ENCODE results near the gene CCRL2. TPM values are rescaled to one million over a fixed set of nuclear protein-coding genes. Genes with fewer than 3 reads are reported as not detected.
A peak's percentile ranks its signal among the peaks of the same experiment; 100 is the strongest.

The CCRL2 gene
- total RNA-seq, 4 donors from 2014 or later: 13.5 to 21.2 (median 16.0) TPM; not detected in 1

DNA sequence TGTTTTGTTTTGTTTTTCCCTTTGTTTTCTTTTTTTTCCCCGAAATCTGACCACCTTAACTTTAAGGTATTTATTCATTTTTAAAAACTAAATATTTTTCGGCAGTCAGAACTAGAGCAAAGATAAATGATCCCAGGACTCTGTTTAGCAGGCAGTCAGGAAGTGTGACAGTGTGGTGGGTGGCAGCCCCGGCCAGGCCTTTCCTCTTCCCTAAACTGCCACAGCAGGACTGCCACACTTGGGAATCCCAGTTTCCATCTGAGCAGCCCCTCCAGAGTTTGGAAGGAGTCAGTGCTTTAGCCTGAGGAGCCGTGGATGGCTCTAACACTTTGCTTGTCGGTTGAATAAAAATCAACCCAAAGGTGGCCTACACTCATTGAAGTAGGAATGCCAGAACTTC lies 6.9 kb downstream of the CCRL2 start:
- no peak for TF ChIP-seq POLR2A (IDR thresholded peaks at IDR 0.05)
- TF ChIP-seq, protein P1, sequence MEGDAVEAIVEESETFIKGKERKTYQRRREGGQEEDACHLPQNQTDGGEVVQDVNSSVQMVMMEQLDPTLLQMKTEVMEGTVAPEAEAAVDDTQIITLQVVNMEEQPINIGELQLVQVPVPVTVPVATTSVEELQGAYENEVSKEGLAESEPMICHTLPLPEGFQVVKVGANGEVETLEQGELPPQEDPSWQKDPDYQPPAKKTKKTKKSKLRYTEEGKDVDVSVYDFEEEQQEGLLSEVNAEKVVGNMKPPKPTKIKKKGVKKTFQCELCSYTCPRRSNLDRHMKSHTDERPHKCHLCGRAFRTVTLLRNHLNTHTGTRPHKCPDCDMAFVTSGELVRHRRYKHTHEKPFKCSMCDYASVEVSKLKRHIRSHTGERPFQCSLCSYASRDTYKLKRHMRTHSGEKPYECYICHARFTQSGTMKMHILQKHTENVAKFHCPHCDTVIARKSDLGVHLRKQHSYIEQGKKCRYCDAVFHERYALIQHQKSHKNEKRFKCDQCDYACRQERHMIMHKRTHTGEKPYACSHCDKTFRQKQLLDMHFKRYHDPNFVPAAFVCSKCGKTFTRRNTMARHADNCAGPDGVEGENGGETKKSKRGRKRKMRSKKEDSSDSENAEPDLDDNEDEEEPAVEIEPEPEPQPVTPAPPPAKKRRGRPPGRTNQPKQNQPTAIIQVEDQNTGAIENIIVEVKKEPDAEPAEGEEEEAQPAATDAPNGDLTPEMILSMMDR (IDR thresholded peaks at IDR 0.05): no peak
- H3K36me3 ChIP-seq: no peaks in the 10 kb centered on the region
- DNase-seq: no peak
- H3K4me3 ChIP-seq: no peak overlapping the region
- H3K27me3 ChIP-seq: no peaks in the 10 kb centered on the region
- H3K27ac ChIP-seq: no peak overlapping the region
- no peaks in the 10 kb centered on the region for H3K9me3 ChIP-seq
- peaks cover 0 to 10% (median 0%) of the 10 kb centered on the region in 4 donors for H3K4me1 ChIP-seq

DNA sequence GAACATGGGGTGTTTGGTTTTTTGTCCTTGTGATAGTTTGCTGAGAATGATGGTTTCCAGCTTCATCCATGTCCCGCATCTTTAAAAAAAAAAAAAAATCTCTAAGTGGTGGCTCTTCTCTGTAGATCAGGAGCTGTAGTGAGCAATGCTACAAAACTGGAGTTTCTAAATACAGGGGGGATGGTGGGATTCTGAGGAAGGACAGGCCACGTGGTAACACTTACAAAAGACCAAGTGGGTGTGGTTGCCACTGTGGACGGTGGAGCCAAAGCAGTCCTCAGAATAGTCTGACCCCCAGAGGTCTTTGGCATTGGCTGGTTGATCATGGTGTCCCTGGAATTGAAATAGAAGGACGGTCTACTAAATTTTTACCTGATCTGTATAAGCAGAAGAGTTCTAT lies 7.7 kb downstream of the CCRL2 start:
- Histone ChIP-seq H3K27ac (no peak overlapping the region), H3K36me3 (no peaks in the 10 kb centered on the region), H3K4me1 (peaks cover 0 to 10% (median 0%) of the 10 kb centered on the region in 4 donors), H3K4me3 (no peak overlapping the region), H3K27me3 (no peaks in the 10 kb centered on the region), H3K9me3 (no peaks in the 10 kb centered on the region)
- no peak for DNase-seq
- no peak for TF ChIP-seq POLR2A (IDR thresholded peaks at IDR 0.05)
- TF ChIP-seq, protein P1 (IDR thresholded peaks at IDR 0.05): no peak

DNA sequence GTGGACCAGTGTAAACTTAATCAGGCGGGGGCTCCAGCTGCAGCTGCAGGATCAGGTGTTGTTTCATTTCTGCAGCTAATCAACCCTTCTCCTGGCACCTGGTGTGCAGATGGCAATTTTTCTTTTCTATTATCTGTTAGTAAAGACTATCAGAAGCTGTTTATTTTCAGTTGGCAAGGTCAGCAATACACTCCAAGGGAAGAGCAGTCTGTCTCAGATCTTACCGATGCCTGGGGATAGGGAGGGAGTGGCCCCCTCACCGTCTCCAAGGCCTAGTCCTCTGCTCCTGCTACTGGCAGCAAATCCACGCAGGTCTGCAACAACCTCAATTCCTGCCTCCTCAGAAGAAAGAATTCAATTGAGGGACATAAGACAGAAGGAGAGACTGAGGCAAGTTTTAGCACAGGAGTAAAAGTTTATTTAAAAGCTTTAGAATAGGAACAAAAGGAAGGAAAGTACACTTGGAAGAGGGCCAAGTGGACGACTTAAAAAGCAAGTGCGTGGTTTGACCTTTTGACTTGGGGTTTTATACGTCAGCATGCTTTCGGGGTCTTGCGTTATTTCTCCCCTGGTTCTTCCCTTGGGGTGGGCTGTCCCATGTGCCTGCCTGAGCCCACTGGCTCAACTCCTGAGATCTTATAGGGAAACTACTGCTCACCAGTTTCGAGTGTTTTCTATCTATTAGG lies 9.2 kb downstream of the CCRL2 start:
- no peaks in the 10 kb centered on the region for H3K9me3 ChIP-seq
- TF ChIP-seq POLR2A (IDR thresholded peaks at IDR 0.05): no peak
- TF ChIP-seq, protein P1 (IDR thresholded peaks at IDR 0.05): no peak
- H3K4me1 ChIP-seq: peaks cover 0 to 10% (median 0%) of the 10 kb centered on the region in 4 donors
- H3K27me3 ChIP-seq: no peaks in the 10 kb centered on the region
- H3K36me3 ChIP-seq: no peaks in the 10 kb centered on the region
- no peak overlapping the region for H3K4me3 ChIP-seq
- DNase-seq: no peak
- H3K27ac ChIP-seq: peak overlapping the region in 1 of 4 donors; percentile 28

DNA sequence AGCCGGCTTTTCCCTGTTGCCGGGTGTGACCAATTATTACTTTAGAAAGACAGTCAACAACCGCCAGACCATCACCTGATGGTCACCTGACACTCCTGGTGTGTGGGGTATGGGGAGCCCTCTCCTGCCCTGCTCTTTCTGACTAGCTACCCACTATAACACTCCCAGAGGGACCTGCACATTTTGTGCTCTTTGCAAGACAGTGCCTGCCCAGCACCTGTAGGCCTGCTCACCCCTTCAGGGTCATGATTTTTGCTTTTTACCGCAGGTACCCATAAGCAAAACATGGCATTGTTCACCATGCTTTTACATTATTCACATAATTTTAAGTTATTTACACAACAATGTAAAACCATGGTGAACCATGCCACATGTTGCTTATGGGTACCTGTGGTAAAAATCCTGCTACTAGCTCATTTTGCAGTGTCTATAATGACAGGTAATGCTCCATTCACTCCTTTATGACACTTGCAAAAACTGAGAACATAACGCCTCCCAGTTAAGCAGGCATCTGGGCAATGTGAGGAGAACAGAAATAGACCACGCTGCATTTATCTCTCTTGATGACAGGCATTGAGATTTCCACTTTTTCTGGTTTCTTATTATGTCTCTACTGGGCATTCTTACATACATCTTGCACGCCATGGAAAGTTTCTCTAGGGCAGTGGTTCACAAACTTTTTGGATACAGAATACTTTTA lies 9.9 kb downstream of the CCRL2 start:
- H3K9me3 ChIP-seq: no peaks in the 10 kb centered on the region
- peaks cover 0 to 10% (median 0%) of the 10 kb centered on the region in 4 donors for H3K4me1 ChIP-seq
- H3K4me3 ChIP-seq: no peak overlapping the region
- peak overlapping the region in 1 of 4 donors; percentile 28 for H3K27ac ChIP-seq
- DNase-seq: no peak
- no peaks in the 10 kb centered on the region for H3K36me3 ChIP-seq
- TF ChIP-seq, protein P1 (IDR thresholded peaks at IDR 0.05): no peak
- TF ChIP-seq POLR2A (IDR thresholded peaks at IDR 0.05): no peak
- no peaks in the 10 kb centered on the region for H3K27me3 ChIP-seq

DNA sequence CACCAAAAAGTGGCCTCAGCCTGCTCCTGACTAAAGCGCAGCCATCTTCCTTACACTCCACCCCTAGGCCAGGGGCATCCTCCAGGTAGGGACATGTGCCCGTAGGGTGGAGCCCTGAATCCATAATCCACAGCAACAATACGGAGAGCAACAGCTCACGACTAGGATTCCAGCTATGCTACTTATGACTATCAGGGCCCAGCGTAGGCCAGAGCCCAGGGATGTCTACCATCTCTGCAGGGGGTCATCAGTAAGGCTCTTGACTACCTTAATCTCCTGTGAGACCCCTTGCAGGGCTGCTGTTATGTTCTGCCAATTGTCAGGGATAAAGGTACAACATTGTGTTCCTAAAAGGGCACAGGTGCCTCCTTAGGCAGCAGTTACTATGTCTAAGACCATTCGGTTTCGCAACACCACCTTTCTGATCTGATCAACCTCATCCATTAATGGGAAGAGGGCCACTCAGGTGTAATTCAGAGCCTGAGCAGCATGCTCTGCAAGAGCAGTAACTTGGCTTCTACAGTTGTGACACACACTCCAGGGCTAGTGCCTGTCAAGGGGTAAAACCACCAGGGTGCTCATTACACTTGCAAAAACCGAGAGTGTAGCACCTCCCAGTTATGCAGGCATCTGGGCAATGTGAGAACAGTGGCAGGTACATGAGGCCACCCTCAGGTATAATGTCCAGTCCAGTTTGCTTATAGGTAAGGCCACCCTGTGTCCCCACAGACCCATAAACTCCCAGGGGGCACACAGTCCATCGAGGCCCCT lies 11.0 kb downstream of the CCRL2 start:
- no peak for DNase-seq
- Histone ChIP-seq H3K36me3 (no peaks in the 10 kb centered on the region), H3K4me1 (peaks cover 0 to 10% (median 0%) of the 10 kb centered on the region in 4 donors), H3K9me3 (no peaks in the 10 kb centered on the region), H3K27me3 (no peaks in the 10 kb centered on the region), H3K27ac (no peak overlapping the region), H3K4me3 (no peak overlapping the region)
- TF ChIP-seq, protein P1 (IDR thresholded peaks at IDR 0.05): no peak
- no peak for TF ChIP-seq POLR2A (IDR thresholded peaks at IDR 0.05)
